ENCODE data around the gene PCDH1.
A peak's percentile ranks its signal among the peaks of the same experiment; 100 is the strongest.

Gene PCDH1

GRCh38 chr5:141863569-141864178 lies 14.5 kb downstream of the PCDH1 start:
- intact Hi-C loops (cut with DNase I) = no loop called here
- DNase-seq = peak in 1 of 42 donors; percentile 29

- intact Hi-C loops (cut with DNase I) = no loop called here
These were observed 15.2 kb downstream of the PCDH1 start for GRCh38 chr5:141862936-141863543.

DNA sequence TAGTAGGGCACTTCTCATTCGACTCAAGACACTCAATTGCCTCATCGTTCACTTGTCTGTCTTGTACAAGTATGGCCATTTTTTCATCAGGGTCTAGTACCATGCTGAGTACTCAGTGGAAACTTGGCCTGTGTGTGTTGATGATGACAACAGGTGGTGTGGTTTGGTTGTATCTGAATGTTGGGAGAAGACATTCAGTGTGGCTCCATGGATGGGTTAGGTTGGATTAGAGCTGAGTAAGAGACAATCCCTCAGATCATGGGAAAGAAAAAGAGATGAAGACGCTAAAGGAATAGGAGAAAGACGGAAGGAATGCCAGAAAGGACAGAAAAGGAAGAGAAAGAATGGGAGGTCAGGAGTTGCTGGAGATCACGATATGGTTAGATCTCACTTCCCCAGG lies 17.0 kb downstream of the PCDH1 start:
- no peak for DNase-seq
- intact Hi-C loops (cut with DNase I) = no loop called here

More at GRCh38 chr5:141862936-141863543, 15.2 kb downstream of the PCDH1 start:
- peak in 1 of 42 donors; percentile 17 for DNase-seq

DNA sequence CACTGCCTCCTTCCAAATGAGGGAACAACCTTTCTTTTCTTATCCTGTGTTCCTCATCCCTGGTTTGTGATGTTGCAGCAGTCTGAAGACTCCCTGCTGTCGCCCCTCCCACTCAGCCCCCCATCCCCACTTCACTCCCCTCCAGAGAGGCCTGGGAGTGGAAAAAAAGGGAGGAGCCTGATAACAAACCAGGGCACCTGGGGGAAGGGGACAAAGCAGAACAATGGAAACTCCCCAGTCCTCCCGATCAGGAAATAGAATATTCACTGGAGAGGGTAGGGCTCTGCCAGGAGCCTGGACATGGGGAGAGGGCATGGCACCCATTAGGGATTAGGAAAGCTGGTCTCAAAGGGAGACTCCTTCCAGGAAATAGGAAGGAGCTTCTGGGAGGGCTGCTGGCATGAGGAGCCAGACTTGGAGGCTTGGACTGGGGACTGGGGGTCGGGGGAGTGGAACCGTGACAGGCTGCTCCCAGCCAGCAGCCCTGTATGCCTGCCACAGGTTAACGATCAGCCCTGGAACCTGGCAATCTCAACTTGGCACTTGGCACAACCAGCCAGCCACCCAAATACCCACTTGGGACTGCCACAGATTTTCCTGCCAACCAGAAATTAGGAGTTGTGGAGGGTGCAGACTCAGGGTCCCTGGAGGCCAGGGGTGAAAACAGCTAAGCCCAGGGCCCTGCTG lies 20.0 kb downstream of the PCDH1 start:
- no peak for DNase-seq
- intact Hi-C loops (cut with DNase I) = no loop called here

- DNase-seq = no peak
- intact Hi-C loops (cut with DNase I) = no loop called here
These were observed 21.0 kb downstream of the PCDH1 start for GRCh38 chr5:141857226-141857625.

GRCh38 chr5:141856037-141856790 lies 22.0 kb downstream of the PCDH1 start:
- intact Hi-C loops (cut with DNase I) = no loop called here
- DNase-seq = no peak

DNA sequence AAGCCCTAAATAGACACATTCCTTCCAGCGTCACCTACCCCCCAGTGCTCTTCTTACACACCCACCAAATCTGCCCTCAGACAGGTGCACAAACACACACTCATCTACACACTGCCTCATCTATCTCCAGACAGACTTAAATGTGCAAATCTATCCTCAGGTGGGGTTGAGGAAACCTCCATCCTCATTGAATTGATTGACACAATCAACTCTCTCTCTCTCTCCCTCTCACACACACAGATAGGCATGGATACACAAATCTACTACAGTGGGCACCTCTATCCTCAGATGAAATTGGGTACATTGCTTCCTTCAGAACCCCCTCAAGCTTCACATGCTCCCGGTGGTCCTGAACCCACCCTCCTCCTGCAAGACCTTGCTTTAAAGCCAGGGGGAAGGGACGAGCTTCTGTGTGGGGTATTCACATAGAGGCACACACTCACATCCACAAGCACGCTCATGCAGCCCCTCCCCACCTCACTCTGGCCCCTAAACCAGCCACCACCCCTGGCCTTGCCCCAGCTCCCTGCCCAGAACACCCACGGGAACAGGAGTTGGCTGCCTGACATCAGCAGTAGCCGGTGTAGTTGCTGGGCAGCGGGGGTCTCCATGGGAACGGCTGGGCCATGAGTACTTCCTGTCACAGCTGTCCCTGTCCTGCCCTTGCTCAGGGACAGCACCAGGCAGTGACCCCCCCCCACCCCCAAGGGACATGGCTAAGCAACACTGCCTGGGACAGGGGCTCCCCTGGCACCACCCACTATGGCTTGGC lies 22.8 kb downstream of the PCDH1 start:
- intact Hi-C loops (cut with DNase I) = no loop called here
- peak in 27 of 42 donors; percentile 32 to 82 (median 63) for DNase-seq

DNA sequence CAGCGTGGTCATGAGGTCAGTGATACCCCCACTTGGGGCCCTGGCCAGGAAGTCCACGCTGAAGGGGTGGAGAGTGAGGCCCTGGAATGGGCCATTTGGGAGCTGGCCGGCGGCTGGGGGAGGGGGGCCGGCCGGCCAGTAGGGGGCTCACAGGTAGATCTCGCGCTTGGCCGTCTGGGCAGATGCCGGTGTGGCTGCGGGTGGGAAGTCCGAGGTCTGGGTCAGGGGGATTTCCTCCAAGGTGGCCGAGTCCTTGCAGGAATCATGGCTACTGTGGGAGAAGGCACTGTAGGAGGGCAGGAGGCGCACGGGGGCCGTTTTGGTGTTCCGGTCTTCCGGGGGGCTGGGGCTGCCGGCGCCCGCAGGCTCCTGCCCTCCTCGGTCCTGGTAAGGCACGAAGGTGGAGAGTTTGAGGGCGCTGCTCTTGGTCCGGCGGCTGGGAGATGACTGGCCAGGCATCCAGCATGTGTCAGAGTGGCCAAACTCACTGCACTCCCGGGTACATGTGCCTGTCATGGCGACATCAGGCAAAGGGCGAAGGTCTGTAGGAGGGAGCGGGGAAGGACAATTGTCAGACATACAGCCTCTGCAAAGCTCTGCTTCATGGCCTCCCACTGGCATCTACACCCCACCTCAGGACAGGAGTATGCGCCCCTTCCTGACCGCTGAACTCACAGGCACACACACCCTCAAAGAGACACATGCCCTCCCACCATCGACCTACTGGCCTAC lies 24.1 kb downstream of the PCDH1 start:
- intact Hi-C loops (cut with DNase I) = no loop called here
- no peak for DNase-seq

GRCh38 chr5:141852448-141852847 lies 25.8 kb downstream of the PCDH1 start:
- intact Hi-C loops (cut with DNase I) = no loop called here
- no peak for DNase-seq

GRCh38 chr5:141851195-141851874 lies 26.9 kb downstream of the PCDH1 start:
- no peak for DNase-seq
- intact Hi-C loops (cut with DNase I) = no loop called here

DNA sequence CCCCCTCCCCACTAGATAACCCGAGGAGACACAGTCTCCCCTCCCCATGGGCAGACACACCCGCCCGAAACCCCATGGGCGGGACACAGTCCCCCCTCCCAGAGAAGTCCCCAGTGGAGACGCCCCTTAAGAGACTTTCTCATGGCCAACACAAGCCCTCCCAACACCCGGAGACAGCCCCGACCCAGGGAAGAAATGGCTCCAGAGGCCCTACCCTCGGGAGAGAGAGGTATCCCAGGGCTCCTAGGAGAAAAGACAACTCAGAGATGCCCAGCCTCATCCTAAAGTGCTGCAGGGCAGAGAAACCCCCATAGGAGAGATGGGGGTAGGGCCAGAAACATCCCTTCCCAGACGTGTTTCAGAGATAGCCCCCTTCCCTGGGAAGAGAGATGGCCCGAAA lies 27.4 kb downstream of the PCDH1 start:
- no peak for DNase-seq

DNA sequence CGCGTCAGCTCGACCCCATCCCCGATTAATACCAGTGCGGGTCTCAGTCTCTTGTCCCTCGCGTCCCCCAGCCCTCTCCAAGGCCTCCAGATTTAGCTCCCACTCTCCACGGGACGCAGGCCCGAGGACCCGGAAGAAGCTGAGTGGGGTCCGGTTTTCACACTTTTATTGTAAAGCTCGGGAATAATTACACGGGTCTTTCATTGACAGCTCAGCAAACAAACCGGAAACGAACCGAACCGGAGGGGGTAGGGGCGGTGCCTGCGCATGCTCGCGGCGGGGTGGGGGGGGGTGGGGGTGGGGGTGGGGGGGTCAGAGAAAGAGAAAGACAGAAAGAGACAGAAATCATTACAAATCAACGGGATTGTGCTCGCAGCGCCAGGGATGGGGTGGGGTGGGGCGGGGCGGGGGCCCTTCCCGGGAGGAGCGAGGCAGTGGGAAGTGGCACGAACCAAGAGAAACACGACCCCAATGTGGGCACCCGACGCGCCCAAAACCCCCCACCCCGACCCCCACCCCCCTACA lies 27.9 kb downstream of the PCDH1 start:
- intact Hi-C loops (cut with DNase I) = no loop called here
- peak in 24 of 42 donors; percentile 24 to 79 (median 55) for DNase-seq

More for the DNA sequence above, 27.4 kb downstream of the PCDH1 start:
- intact Hi-C loops (cut with DNase I) = no loop called here

- intact Hi-C loops (cut with DNase I) = no loop called here
- peak; percentile 67 to 95 (median 89) for DNase-seq
These were observed 28.6 kb downstream of the PCDH1 start for GRCh38 chr5:141849415-141850243.

DNA sequence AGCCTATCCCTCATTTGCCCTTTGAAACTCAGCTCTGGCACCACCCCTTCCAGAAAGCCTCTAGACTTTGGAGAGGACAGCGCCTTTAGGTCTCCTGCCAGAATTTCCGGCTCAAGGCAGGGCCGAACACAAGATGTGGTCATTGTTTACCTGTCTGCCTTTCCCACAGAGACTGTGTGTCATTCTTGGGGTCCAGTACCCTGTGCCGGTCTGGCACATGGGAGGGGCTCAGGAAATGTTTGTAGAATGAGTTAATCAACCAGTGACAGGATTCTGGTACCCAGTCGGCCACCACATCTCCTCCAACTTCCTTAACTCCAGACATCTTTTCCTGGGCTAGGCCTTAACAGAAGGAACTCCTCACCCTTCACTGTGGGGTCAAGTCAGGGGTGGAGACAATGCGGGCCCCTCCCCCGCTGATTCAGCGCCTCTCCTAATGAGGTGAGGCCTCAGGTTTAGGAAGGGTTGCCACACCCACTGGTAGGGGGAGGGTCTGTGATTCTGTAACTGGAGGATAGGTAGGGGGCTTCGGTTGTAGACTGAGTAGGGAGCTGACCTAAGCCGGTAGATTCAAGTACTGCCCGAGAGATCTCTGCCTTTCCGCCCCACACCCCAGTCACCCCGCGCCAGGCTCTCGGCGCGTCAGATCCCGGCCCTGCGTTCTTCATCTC lies 29.3 kb downstream of the PCDH1 start:
- DNase-seq = peak in 2 of 42 donors; percentile 43 to 49
- intact Hi-C loops (cut with DNase I) = no loop called here

DNA sequence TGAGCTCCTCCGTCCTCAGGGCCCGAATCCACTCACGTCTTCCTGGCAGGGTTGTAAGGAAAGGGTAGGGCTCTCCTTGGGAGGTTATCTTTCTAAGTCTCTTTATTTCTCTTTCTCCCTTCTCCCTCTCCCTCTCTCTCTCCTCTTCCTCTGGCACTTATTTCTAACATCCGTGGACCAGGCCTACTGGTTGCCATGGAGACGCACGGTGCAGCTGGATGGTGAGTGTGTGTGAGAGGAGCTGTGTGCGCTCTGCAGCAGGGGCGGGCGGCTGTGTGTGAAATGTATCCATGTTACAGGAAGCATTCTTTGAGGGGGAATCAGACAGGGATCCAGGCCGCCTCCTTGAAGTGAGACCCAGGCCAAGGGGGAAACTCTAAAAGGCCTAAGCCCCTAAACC lies 32.2 kb downstream of the PCDH1 start:
- peak; percentile 75 to 97 (median 90) for DNase-seq
- intact Hi-C loops (cut with DNase I) = no loop called here

DNA sequence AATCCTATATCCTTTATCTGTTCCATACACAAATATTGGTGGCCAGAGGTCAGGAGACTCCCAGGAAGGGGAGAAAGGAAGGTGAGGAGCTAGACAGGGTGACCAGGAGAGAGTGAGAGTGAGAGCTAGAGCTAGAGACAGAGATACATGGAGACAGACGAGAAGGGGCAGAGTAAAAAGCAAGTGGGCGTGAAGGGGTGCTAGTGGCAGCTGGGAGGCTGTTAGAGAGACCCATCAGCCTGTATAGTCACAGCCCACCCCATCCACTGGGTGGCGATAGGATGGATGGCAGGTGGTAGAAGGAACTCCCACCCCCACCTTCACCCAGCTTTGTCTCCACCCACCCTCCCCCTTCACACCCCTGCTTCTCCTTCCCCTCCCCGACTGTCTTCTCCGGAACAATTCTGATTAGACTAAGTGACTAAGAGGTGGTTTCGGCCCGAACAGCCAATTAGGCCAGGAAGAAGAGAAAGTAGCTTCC lies 32.8 kb downstream of the PCDH1 start:
- intact Hi-C loops (cut with DNase I) = no loop called here
- DNase-seq = peak in 1 of 42 donors; percentile 68
